Stimulated activated CD4-positive, alpha-beta T cell treated with anti-CD3 and anti-CD28 coated beads, Interleukin-4, amount 100 ng/mL, for 4 hours (primary cell): ENCODE data around the gene TRAK1.
A peak's percentile ranks its signal among the peaks of the same experiment; 100 is the strongest.

ENCODE experiments used
- DNase-seq, 2 experiments: peaks; one replicate each; pipeline ENCODE4 v3.0.0-alpha.2; 2020

The TRAK1 gene

GRCh38 chr3:42159706-42160472 is 68.7 kb downstream of the TRAK1 start:
- DNase-seq: peak; percentile 9 to 13

DNA sequence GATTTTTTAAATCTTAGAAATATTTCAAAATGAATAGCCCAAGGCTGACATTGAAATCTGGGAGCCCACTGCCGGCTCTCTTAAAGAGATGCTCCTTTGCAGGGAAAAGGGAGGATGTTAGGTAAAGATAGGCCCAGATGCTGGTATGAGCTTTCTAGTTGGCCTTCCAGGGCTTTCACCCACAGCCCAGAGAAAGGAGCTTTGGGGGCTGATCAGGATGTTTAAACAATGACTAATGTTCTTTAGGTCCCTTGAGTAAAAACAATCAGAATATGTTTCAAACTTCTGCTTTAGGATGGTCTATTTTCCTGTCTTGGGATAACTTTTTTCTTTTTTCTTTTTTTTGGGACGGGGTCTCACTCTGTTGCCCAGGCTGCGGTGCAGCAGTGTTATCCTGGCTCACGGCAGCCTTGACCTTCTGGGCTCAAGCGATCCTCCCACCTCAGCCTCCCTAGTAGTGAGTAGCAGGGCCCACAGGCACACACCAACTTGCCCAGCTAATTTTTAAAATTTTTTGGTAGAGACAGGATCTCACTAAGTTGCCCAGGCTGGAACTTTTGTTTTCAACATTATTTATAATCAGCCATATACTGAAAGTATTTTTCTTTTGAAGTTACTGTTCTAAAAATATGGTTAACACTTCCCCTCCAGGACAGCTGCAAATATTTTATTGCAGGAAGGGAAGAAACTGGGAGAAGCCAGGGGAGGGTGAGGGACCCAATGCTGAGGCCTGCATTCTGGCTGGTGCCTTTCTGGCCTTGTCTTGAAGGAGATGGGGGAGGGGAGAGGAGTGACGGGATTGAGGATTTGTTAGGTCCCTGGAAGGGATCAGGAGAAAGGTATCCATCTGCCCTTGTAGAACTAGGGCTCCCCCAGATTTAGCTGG is 70.1 kb downstream of the TRAK1 start:
- DNase-seq: no peak

DNA sequence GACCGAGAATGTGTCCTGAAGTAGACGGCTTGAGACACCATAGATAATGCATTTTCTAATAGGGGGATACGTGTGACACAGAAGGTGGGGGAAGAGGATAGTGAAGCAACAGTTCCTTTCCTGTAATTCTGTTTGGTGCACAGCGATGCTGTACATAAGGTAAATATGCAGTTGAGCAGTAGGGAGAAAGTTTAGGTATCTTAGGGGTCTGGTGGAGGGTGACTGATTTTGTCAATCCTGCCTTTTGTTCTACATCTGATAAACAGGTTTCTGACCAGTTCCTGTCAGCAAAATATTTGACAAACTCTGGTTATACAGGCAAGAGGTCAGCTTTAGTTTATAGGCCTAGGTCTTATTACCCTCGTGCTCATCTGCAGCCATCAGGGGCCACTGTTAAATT is 71.3 kb downstream of the TRAK1 start:
- DNase-seq: no peak

- no peak for DNase-seq
Measured at GRCh38 chr3:42163622-42164244, 72.6 kb downstream of the TRAK1 start.

- no peak for DNase-seq
Measured at GRCh38 chr3:42164656-42165055, 73.5 kb downstream of the TRAK1 start.

GRCh38 chr3:42165211-42165610 is 74.1 kb downstream of the TRAK1 start:
- DNase-seq: no peak

GRCh38 chr3:42166214-42166613 is 75.1 kb downstream of the TRAK1 start:
- DNase-seq: no peak

- no peak for DNase-seq
Measured at GRCh38 chr3:42166662-42167300, 75.6 kb downstream of the TRAK1 start.

- no peak for DNase-seq
Measured at GRCh38 chr3:42169579-42170120, 78.5 kb downstream of the TRAK1 start.

DNA sequence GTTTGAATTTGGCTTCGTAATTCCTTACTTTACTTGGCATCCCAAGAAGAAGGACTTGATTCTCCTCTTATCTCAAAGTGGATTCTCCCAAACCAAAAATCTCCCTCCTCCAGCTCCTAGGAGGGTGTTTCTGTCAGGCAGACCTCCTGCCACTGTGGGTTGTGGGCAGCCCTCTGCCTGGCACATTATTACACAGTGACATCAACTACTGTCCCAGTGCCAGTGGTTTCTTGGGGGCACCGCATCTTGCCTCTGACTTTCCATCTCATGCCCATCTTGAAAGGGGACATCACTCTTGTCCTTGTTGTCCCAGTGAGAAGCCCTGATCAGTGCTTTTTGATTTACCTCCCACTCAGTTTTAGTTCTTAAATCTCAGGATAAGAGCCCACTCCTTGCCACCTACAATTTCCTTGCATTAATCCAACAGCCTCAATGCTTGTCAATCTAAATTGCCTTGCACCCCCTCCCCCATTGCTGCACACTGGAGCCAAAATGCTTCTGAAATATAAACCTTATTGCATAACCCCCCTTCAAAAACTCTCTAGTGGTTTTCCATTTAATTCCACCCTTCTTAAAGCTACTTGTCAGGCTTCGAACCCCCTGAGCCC is 81.0 kb downstream of the TRAK1 start:
- DNase-seq: no peak

GRCh38 chr3:42173307-42173706 is 82.2 kb downstream of the TRAK1 start:
- no peak for DNase-seq

DNA sequence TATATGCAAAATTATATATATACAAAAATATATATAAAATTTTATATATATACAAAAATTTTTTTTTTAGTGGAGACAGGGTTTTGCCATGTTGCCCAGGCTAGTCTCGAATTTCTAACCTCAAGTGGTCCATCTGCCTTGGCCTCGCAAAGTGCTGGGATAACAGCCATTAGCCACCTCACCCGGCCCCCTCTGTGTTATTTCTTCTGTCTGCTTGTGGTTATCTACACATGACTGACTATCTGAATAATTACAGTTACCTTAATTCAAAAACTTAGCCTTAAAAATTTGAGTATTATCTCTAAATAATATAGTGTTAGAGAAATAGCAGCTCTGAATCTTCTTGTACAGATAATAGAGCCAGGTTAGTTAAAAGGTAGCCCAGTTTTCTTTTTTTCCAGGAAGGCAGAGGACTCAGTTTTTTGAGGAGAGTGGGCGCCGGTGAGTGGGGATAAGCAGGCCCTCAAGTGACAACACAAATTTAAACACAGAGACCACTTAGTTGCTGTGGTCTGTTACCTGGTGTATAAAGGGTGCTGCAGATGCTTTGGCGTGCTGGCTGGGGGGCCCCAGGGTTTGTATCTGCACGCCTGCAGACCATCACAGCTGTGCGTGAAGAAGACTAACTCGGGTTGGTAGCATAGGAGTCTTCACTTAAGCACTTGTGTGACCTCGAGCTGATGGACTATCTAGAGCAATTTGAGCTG is 83.7 kb downstream of the TRAK1 start:
- no peak for DNase-seq

DNA sequence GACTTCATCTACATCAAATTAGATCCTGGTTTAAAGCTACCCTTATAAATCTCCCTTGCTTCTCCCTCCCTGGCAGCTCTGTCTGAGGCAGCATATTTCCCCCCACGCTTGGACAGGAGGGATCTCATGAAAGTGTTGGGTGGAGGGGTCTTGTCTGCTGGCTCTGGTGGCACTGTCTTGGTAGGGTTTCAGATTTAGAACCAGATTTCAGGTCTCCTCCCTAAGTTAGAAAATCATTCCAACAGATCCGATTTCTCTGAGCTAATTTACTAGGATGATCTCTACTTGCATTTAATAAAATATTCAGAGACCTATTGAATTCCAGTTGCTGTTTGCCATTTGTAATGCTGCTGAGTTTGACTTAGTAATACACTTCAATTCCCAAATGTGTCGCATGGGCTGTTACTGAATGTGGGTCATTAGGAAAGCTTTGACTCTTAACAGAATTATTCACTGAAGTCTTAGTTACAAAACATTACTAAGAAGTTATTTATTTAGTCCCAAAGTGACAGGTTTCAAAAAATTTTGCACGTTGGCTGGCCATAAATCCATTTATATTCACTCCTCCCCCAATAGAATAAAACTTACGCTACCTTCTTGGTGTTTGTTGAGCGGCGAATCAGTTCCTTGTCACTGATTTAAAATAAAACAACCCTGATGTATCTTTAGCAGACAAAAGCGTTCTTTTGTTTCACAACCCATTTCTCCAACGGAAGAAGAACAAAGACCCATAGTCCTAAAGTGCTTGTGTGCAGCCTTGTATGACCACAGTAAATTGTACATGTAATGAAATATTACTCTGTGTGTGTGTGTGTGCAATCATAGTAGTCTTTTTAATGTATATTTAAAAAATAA is 84.5 kb downstream of the TRAK1 start:
- no peak for DNase-seq

DNA sequence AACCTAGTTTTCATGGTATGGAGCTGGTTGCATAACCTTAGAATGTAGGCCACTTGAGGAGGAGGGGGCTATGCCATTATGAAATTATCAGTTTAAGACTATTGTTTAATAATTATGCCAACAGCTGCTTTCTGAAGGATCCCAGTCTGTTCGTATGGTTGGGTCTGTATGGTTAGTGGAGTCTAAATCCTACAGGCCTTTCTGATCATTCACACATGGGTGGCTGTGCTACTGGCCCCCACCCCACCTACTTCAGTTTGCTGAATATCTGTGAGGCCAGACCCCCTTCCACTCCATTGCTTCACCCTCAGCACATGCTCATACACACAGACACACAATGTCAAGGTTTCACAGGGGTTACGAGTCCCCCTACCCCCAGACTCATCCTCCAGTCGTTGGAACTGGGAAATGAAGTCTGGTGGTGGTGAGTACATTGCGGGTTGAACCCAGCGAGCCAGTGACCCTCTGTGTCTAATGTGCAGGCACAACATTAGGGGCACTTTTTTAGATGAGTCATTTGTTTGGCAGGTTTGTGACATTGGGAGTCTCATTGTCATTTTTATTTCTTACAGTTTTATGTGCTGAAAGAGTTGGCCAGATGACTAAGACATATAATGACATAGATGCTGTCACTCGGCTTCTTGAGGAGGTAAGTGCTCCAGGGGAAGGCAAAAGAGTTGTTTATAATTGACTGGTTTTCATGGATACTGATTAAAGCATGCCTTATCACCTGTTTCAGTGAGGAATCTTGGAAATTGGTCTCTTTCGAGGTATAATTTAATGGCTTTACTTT is 85.3 kb downstream of the TRAK1 start:
- DNase-seq: no peak

- DNase-seq: no peak
Measured at GRCh38 chr3:42177068-42177800, 86.1 kb downstream of the TRAK1 start.

DNA sequence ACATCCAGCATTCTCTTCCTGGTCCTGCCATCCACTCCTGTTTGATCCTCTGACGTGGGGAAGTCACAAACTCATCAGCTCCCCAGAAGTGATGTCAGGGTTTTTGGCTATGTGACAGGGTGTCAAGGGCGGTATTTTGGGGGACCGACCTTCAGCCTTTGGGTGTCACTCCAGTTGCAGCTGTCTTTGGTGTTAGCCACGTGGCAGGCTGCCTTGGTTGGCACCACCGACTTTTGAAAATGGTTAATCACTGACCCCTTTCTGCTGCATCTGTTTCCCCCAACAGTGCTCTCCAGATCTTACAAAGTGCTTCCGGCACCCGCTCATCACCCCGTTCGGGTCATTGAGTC is 86.6 kb downstream of the TRAK1 start:
- no peak for DNase-seq

- peak in 1 of 2 experiments; percentile 27 for DNase-seq
Measured at GRCh38 chr3:42179110-42179725, 88.1 kb downstream of the TRAK1 start.

- DNase-seq: no peak
Measured at GRCh38 chr3:42180901-42181300, 89.7 kb downstream of the TRAK1 start.

GRCh38 chr3:42182555-42182954 is 91.4 kb downstream of the TRAK1 start:
- no peak for DNase-seq
